IMR-90 (cell line): ENCODE measurements around the gene SMIM24. TPM values are rescaled to one million over a fixed set of nuclear protein-coding genes. Genes with fewer than 3 reads are reported as not detected.
A peak's percentile ranks its signal among the peaks of the same experiment; 100 is the strongest.

Experiments
- ATAC-seq: fragments of 200-7000 bp; cut with Tn5 transposase; 2 replicates; pipeline ENCODE4 v1.9.1; 2020; ENCODE audit warnings: low read depth, mild to moderate bottlenecking, moderate library complexity
- BruUV-seq: library from RNA; stranded (reverse); fragments of 400-500 nt; replicated peaks from 2 replicates; lab custom pipeline; 2021; lab: Mats Ljungman, UMichigan
- CTCF ChIA-PET: fragments of 300-600 bp; formaldehyde crosslinking; extraction: SDS; loops from one replicate; lab custom pipeline; 2021; ENCODE audit warnings: antibody characterized with exemption; lab: Yijun Ruan, JAX
- POLR2A ChIA-PET: fragments of 300-600 bp; sonication (Branson Sonifier 250); formaldehyde crosslinking; loops from one replicate; lab custom pipeline; 2022; ENCODE audit warnings: antibody characterized with exemption; ENCODE audit not compliant: unreplicated experiment; lab: Charles Lee
- DNase-seq: peaks from one replicate; pipeline ENCODE4 v3.0.0; 2013
- H2AFZ ChIP-seq: replicated peaks from 2 replicates; pipeline ENCODE3; 2013; ENCODE audit warnings: low read length, mild to moderate bottlenecking; ENCODE audit not compliant: poor library complexity
- H2AK5ac ChIP-seq: 2 replicates; pipeline ENCODE4 v1.6.1; 2013; ENCODE audit warnings: low read depth, low read length, inconsistent platforms
- H2AK9ac ChIP-seq: replicated peaks from 2 replicates; pipeline ENCODE3; 2013; ENCODE audit warnings: mild to moderate bottlenecking, low read depth, low read length, moderate library complexity; ENCODE audit not compliant: poor library complexity
- H2BK120ac ChIP-seq: 2 replicates; pipeline ENCODE4 v1.6.1; 2013; ENCODE audit warnings: low read depth, low read length, inconsistent platforms
- H2BK15ac ChIP-seq: 3 replicates; pipeline ENCODE4 v1.6.1; 2013; ENCODE audit warnings: low read depth, low read length, inconsistent platforms
- H2BK20ac ChIP-seq: 2 replicates; pipeline ENCODE4 v1.6.1; 2013; ENCODE audit warnings: low read depth, mild to moderate bottlenecking, inconsistent platforms, low read length, moderate library complexity
- H2BK5ac ChIP-seq: 2 replicates; pipeline ENCODE4 v1.6.1; 2013; ENCODE audit warnings: mild to moderate bottlenecking, low read depth, low read length, inconsistent platforms; ENCODE audit not compliant: poor library complexity, severe bottlenecking
- H3K14ac ChIP-seq: replicated peaks from 2 replicates; pipeline ENCODE4 v1.6.1; 2013; ENCODE audit warnings: low read depth, low read length, inconsistent platforms
- H3K18ac ChIP-seq: 2 replicates; pipeline ENCODE4 v1.6.1; 2013; ENCODE audit warnings: low read depth, low read length, control low read depth
- H3K23ac ChIP-seq: 2 replicates; pipeline ENCODE4 v1.6.1; 2013; ENCODE audit warnings: low read depth, low read length, inconsistent platforms
- H3K27ac ChIP-seq: 2 replicates; pipeline ENCODE4 v1.5.1; 2013; ENCODE audit warnings: mild to moderate bottlenecking, control low read depth, low read length; ENCODE audit not compliant: insufficient read depth
- H3K27me3 ChIP-seq: 2 replicates; pipeline ENCODE4 v1.6.1; 2013; ENCODE audit warnings: low read length; ENCODE audit not compliant: control insufficient read depth, insufficient read depth
- H3K36me3 ChIP-seq: 2 replicates; pipeline ENCODE4 v1.6.1; 2013; ENCODE audit warnings: low read length, mixed read lengths; ENCODE audit not compliant: control insufficient read depth, insufficient read depth
- H3K4ac ChIP-seq: 2 replicates; pipeline ENCODE4 v1.6.1; 2013; ENCODE audit warnings: low read depth, low read length, inconsistent platforms
- H3K4me1 ChIP-seq: 2 replicates; pipeline ENCODE4 v1.6.1; 2013; ENCODE audit warnings: low read length, mixed read lengths; ENCODE audit not compliant: control insufficient read depth, insufficient read depth
- H3K4me2 ChIP-seq: 2 replicates; pipeline ENCODE4 v1.6.1; 2013; ENCODE audit warnings: low read depth, mild to moderate bottlenecking, control low read depth, low read length, moderate library complexity
- H3K4me3 ChIP-seq: 2 replicates; pipeline ENCODE4 v1.5.1; 2013; ENCODE audit warnings: low read depth, mild to moderate bottlenecking, control low read depth, low read length, moderate library complexity; ENCODE audit not compliant: insufficient read depth
- H3K56ac ChIP-seq: 2 replicates; pipeline ENCODE4 v1.6.1; 2013; ENCODE audit warnings: low read length, inconsistent platforms; ENCODE audit not compliant: insufficient read depth; ENCODE audit errors: extremely low read depth
- H3K79me1 ChIP-seq, 2 experiments: 2 replicates each; pipeline ENCODE4 v1.6.1; 2013; ENCODE audit warnings: low read length in 2 of 2, inconsistent platforms in 1 of 2, low read depth in 1 of 2
- H3K9ac ChIP-seq: 2 replicates; pipeline ENCODE4 v1.6.1; 2013; ENCODE audit warnings: low read depth, low read length, control low read depth
- H3K9me1 ChIP-seq: 2 replicates; pipeline ENCODE4 v1.6.1; 2013; ENCODE audit warnings: low read length, inconsistent platforms; ENCODE audit not compliant: insufficient read depth
- H3K9me3 ChIP-seq: 2 replicates; pipeline ENCODE4 v1.6.1; 2013; ENCODE audit warnings: low read length; ENCODE audit not compliant: control insufficient read depth, insufficient read depth
- H4K20me1 ChIP-seq: 2 replicates; pipeline ENCODE4 v1.6.1; 2013; ENCODE audit warnings: low read length, inconsistent platforms; ENCODE audit not compliant: insufficient read depth
- H4K5ac ChIP-seq: 2 replicates; pipeline ENCODE4 v1.6.1; 2013; ENCODE audit warnings: mild to moderate bottlenecking, low read depth, low read length, control low read depth
- H4K8ac ChIP-seq, 2 experiments: 2 replicates each; pipeline ENCODE4 v1.6.1; 2013; ENCODE audit warnings: low read depth in 2 of 2, low read length in 2 of 2, control low read depth in 1 of 2, inconsistent platforms in 1 of 2
- H4K91ac ChIP-seq: 2 replicates; pipeline ENCODE4 v1.6.1; 2013; ENCODE audit warnings: low read depth, low read length, inconsistent platforms; ENCODE audit not compliant: insufficient read depth
- BHLHE40 ChIP-seq: fragments of 150-350 bp; IDR thresholded peaks from 2 replicates; pipeline ENCODE4 v1.6.1; 2016; ENCODE audit warnings: mild to moderate bottlenecking, low read depth, low read length
- CTCF ChIP-seq: conservative IDR thresholded peaks from 2 replicates; pipeline ENCODE4 v1.5.1; 2012; ENCODE audit warnings: mild to moderate bottlenecking, low read depth, low read length, improper control_type of control experiment
- ELK1 ChIP-seq: fragments of 150-350 bp; IDR thresholded peaks from 2 replicates; pipeline ENCODE4 v1.6.1; 2016; ENCODE audit warnings: low read depth, mild to moderate bottlenecking, low read length, moderate library complexity, borderline replicate concordance
- FOS ChIP-seq: fragments of 150-350 bp; IDR thresholded peaks from 2 replicates; pipeline ENCODE4 v1.6.1; 2016; ENCODE audit warnings: low read depth, low read length
- MAFK ChIP-seq: IDR thresholded peaks from 2 replicates; pipeline ENCODE4 v1.6.1; 2012; ENCODE audit warnings: low read depth, low read length, improper control_type of control experiment
- MAZ ChIP-seq: IDR thresholded peaks from 2 replicates; pipeline ENCODE4 v1.6.1; 2012; ENCODE audit warnings: low read depth, mild to moderate bottlenecking, low read length, improper control_type of control experiment, moderate library complexity, borderline replicate concordance
- MXI1 ChIP-seq: IDR thresholded peaks from 2 replicates; pipeline ENCODE4 v1.6.1; 2012; ENCODE audit warnings: low read depth, mild to moderate bottlenecking, low read length, moderate library complexity, borderline replicate concordance
- NFE2L2 ChIP-seq: fragments of 150-350 bp; IDR thresholded peaks from 2 replicates; pipeline ENCODE4 v1.6.1; 2016; ENCODE audit warnings: low read depth, mild to moderate bottlenecking, low read length
- POLR2A ChIP-seq: IDR thresholded peaks from 2 replicates; pipeline ENCODE4 v1.6.1; 2012; ENCODE audit warnings: mild to moderate bottlenecking, low read depth, low read length
- RCOR1 ChIP-seq: IDR thresholded peaks from 2 replicates; pipeline ENCODE4 v1.6.1; 2012; ENCODE audit warnings: mild to moderate bottlenecking, low read length, improper control_type of control experiment; ENCODE audit not compliant: insufficient replicate concordance
- RFX5 ChIP-seq: IDR thresholded peaks from 2 replicates; pipeline ENCODE4 v1.8.0; 2012; ENCODE audit warnings: low read depth, mild to moderate bottlenecking, low read length, moderate library complexity
- SMC3 ChIP-seq: fragments of 150-350 bp; IDR thresholded peaks from 2 replicates; pipeline ENCODE4 v1.6.1; 2016; ENCODE audit warnings: low read depth, mild to moderate bottlenecking, antibody characterized with exemption, low read length, moderate library complexity
- WGBS, 2 experiments: methylation state at CpG; one replicate each; pipeline versions ENCODE4 v1.1.5 to v1.1.7; 2013; ENCODE audit warnings: missing lambda C conversion rate in 2 of 2; ENCODE audit not compliant: insufficient read length in 1 of 2; ENCODE audit errors: extremely low coverage in 2 of 2; 5-methylcytosine and 5-hydroxymethylcytosine counted together
- dilution Hi-C: fragments of 300-500 bp; cut with HindIII; formaldehyde crosslinking; loops from one replicate; pipeline ENCODE4 v1.14.3; 2018; ENCODE audit warnings: low sequenced_read_pairs; ENCODE audit not compliant: unreplicated experiment
- in situ Hi-C: fragments of 300-500 bp; cut with MboI; formaldehyde crosslinking; loops from 3 replicates; pipeline ENCODE4 v1.14.3; 2019; ENCODE audit warnings: low sequenced_read_pairs, inconsistent platforms, mixed read lengths
- intact Hi-C: fragments of 100-400 bp; cut with micrococcal nuclease; formaldehyde crosslinking; loops from 2 replicates; pipeline ENCODE4 v1.10.0; 2022
- polyA plus RNA-seq, 3 experiments: library from polyadenylated mRNA; depleted of rRNA; stranded (reverse); fragments of >200 nt; gene quantifications; 2 replicates each; pipeline ENCODE4 v1.2.3, GENCODE V29; 2012; ENCODE audit warnings: low replicate concordance in 1 of 3
- total RNA-seq: library from RNA; depleted of rRNA; stranded (reverse); fragments of >200 nt; gene quantifications from 2 replicates; pipeline ENCODE4 v1.2.3, GENCODE V29; 2012
- TF ChIP-seq, protein P1 (sequence below): fragments of 150-350 bp; IDR thresholded peaks from 2 replicates; pipeline ENCODE4 v1.6.1; 2017; ENCODE audit warnings: mild to moderate bottlenecking, antibody characterized with exemption, low read length, low read depth

Gene SMIM24
- total and polyA plus RNA-seq, 2 of the 4 experiments (the other 2 are of a cell fraction), result not detected

- Histone ChIP-seq H3K9ac (no peak overlapping the region), H2AK9ac (peak overlapping the region; percentile 50), H3K4me1 (no peaks in the 10 kb centered on the region; the same call in none of the 2 replicates), H2BK5ac (no peak overlapping the region), H3K4me3 (no peak overlapping the region), H4K5ac (no peak overlapping the region), H3K23ac (no peak overlapping the region), H2AK5ac (no peak overlapping the region), H4K8ac (no peak overlapping the region), H3K18ac (no peak overlapping the region), H3K9me3 (no peaks in the 10 kb centered on the region), H3K4me2 (no peak overlapping the region), H4K91ac (no peak overlapping the region), H2AFZ (peak overlapping the region; percentile 43), H2BK20ac (no peak overlapping the region), H3K56ac (no peak overlapping the region), H3K4ac (no peak overlapping the region), H2BK15ac (no peak overlapping the region), H4K20me1 (peaks cover 41% of the 10 kb centered on the region), H3K79me1 (peaks cover 27 to 66% of the 10 kb centered on the region in 2 experiments), H2BK120ac (no peak overlapping the region), H3K36me3 (peaks cover 58% of the 10 kb centered on the region), H3K14ac (no peak overlapping the region), H3K27me3 (no peaks in the 10 kb centered on the region), H3K9me1 (peaks cover 14% of the 10 kb centered on the region), H3K27ac (no peak overlapping the region)
- CTCF ChIA-PET, result no interaction called here
- POLR2A ChIA-PET, result no interaction called here
- 94% methylated on average over 17 of the region's 28 CpGs; no CpG with 5 or more reads in 1 of the 2 experiments for WGBS, 2 experiments
- TF ChIP-seq, protein P1, sequence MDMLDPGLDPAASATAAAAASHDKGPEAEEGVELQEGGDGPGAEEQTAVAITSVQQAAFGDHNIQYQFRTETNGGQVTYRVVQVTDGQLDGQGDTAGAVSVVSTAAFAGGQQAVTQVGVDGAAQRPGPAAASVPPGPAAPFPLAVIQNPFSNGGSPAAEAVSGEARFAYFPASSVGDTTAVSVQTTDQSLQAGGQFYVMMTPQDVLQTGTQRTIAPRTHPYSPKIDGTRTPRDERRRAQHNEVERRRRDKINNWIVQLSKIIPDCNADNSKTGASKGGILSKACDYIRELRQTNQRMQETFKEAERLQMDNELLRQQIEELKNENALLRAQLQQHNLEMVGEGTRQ, result no peak
- TF ChIP-seq MXI1 (no peak), MAZ (no peak), FOS (no peak), CTCF (no peak), BHLHE40 (no peak), POLR2A (no peak), RCOR1 (no peak), SMC3 (no peak), MAFK (no peak), RFX5 (no peak), ELK1 (no peak), NFE2L2 (no peak)
- no peak for DNase-seq
- dilution Hi-C loops (no loop called here), intact Hi-C loops (no loop called here), in situ Hi-C loops (no loop called here)
- BruUV-seq, result no TSS peak
- ATAC-seq, result no peak
Measured at GRCh38 chr19:3448616-3449334, 31.6 kb downstream of the SMIM24 start.
